NCI-H2171 (cell line): Measurements from ENCODE around the gene DHX30.
"Not testable (repeated sequence)": the region's sequence is repeated elsewhere in the genome, so short reads cannot be mapped to it uniquely, and the experiment has no call there.

Source experiments
- DNase-seq: peaks from one replicate; lab custom pipeline; 2025; lab: John Stamatoyannopoulos, UW

Gene DHX30

DNA sequence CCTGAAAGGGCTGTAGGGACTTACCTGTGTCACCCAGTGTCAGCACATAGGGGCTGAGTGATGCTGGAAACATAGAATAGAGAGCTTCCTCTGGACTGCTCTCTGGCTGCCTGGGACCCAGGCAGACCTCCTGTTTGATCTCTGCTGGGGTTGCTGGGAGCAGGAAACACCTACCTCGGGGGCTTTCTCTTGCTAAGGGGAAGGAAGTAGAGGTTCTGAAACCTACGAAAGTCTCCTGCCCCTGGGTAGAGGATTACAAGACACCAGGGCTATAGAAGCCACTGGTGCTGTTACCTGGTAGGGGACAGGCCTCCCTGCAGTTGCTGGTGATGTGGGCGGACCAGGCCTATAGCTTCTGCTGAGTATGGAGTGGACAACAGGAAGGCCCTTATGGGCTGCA lies 81.7 kb downstream of the DHX30 start:
- DNase-seq = no peak

DNA sequence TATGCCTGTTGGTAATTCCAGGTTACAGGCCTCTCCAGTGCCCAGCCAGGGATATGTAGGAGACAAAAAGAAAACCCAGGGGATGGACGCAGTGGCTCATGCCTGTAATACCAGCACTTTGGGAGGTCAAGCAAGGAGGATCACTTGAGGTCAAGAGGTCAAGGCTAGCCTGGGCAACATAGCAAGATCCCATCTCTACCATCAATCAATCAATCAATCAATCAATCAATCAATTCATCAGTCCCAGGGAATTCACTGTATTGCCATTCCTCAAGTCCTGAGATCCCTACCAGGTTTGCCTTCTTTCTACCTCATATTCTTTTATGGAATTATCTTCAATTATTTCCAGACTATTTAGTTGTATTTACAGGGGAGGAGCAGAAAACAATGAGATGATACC lies 82.2 kb downstream of the DHX30 start:
- DNase-seq = no peak

GRCh38 chr3:47887991-47888390 lies 85.1 kb downstream of the DHX30 start:
- not testable (repeated sequence) for DNase-seq

DNA sequence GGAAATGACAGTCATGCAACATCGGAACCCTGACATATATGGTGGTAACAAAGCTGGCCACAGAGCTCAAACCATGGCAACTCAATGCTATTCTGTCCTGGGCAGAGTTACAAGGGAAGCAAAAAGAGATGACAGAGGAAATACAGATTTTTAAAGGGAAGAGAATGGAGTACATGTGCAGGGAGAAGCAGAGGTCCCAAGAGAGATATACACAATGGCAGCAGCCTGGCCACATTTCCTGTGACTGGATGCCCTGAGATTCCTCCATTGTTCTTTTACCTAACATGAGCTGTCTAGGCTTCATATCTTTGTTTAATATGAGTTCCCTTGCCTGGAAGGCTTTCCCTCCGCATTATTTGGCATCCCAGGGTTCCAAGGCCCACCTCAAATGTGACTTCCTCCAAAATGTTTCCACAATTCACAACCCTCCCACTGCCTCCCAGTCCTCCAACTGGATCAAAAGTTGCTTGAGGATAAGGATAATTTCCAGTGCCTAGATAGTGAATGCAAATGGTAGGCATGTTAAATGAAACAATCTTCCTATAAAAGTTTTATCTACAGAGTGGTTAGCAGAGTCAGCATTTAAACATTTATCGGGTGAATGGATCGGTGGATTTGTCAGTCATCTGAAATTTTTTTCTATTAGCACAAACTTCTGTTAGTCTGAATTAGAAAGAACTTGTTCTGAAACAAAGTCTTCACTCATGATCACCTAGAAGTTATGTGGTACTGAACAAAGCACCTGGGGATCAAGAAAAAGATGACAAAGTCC lies 86.2 kb downstream of the DHX30 start:
- DNase-seq = no peak

DNA sequence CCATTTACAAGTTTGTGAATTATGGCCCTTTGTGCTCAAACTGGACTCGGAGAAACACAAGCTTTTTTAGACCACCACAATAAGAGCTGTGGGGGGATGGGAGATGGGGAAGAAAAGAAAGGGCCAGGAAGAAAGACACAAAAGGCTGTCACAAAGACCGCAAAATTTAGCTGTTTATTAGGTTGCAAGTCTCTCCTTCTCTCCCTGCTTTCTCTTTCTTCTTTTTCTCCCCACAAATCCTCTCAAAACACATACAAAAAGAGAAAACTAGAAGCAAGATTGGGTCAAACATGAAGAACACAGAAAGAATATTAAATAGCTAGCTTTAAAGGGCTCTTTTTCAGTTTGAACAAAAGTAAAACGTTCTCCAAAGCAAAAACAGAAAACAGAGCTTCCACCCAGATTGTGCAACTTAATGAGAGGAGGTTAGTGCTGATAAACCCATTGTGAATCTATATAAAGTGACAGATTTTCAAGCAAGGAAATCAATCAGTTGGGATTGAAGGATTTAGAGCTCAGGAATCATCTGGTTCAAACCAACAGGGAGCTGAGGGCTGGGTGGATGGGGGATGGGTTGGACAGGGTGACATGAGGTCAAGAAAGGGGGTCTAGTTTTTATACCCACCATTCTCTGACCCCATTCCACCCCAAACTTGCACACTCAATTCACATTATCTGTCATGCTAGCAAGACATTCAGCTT lies 87.3 kb downstream of the DHX30 start:
- DNase-seq = no peak

GRCh38 chr3:47890828-47891612 lies 88.1 kb downstream of the DHX30 start:
- no peak for DNase-seq

- DNase-seq = no peak
These were observed 88.7 kb downstream of the DHX30 start for GRCh38 chr3:47891613-47892005.

DNA sequence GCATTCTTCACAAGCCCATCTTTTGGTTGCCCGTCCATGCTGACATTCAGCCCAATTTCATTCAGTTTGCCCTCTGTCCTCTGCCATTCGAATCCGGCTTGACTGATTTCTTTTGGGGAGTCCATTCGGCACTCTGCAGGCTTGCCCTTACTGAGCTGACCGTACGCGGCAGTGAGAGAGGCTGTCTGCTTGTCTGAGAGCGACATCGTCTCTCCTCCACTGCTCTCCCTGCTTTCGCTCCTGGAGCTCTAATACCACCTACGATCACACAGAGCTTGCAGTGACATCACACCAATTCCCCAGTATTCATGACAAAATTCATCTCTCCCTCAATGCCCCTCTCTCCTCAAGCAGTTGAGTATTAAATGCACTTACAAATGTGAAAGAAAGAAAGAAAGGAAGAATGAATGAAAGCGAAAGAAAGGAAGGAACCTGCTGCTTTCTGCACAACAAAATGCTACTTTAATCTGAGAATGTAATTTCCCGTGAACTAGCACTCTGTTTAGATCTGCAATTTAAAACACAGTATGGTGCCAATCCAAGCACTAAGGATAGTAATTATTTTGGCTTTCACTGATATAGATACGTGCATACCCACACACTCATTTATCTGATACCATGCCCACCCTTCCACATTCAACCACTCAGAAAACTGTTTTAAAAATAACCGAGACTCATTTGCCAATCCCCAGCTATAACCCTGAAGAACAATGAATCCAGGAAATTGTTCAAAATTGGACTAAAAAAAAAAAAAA lies 89.5 kb downstream of the DHX30 start:
- no peak for DNase-seq

DNA sequence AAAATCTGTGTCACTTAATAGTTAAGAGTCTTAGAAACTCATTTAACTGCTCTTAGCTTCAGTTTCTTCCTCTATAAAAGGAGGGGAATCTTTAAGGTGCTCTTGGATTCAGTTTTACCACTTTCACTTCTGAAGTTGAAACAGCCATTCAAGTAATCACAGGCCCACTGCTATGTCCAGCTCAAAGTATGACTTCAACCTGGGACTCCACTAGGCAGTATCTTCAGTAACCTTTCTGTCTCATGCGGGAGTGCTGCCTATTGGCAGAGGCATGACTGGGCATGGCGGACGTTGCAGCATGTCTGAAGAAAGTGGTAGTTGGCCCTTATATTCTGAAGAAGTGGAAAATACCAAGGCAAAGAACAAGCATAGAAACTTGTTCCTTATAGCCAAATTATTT lies 92.3 kb downstream of the DHX30 start:
- no peak for DNase-seq

GRCh38 chr3:47896736-47897135 lies 93.8 kb downstream of the DHX30 start:
- DNase-seq = no peak

GRCh38 chr3:47897954-47898353 lies 95.0 kb downstream of the DHX30 start:
- DNase-seq = no peak

GRCh38 chr3:47899495-47900108 lies 96.7 kb downstream of the DHX30 start:
- DNase-seq = no peak
